OCI-LY1 (cell line): ENCODE measurements around the gene RAB7B.

Experiments used
- H2AFZ ChIP-seq: fragments of 200-600 bp; sonication (generic), shearing (Covaris generic); 2 replicates; pipeline ENCODE4 v1.6.0; 2014; ENCODE audit warnings: antibody characterized with exemption, mild to moderate bottlenecking, low read length
- H3F3A ChIP-seq: fragments of 200-600 bp; sonication (generic), shearing (Covaris generic); 2 replicates; pipeline ENCODE4 v1.6.0; 2014; ENCODE audit warnings: mild to moderate bottlenecking, antibody characterized with exemption, low read length, moderate library complexity; ENCODE audit not compliant: insufficient read depth
- H3K27ac ChIP-seq: fragments of 200-600 bp; sonication (generic); 2 replicates; pipeline ENCODE4 v1.5.1; 2014; ENCODE audit warnings: low read length, mixed run types, mild to moderate bottlenecking, low read depth; ENCODE audit not compliant: poor library complexity, severe bottlenecking
- H3K27me3 ChIP-seq: fragments of 200-600 bp; sonication (generic); 2 replicates; pipeline ENCODE4 v1.6.0; 2014; ENCODE audit warnings: antibody characterized with exemption, mild to moderate bottlenecking, low read length, moderate library complexity; ENCODE audit not compliant: insufficient read depth
- H3K36me3 ChIP-seq: fragments of 200-600 bp; sonication (generic); 2 replicates; pipeline ENCODE4 v1.6.1; 2014; ENCODE audit warnings: mild to moderate bottlenecking, antibody characterized with exemption, low read length, moderate library complexity, mixed read lengths; ENCODE audit not compliant: insufficient read depth
- H3K4me1 ChIP-seq: fragments of 200-600 bp; sonication (generic); 2 replicates; pipeline ENCODE4 v1.5.1; 2014; ENCODE audit warnings: mild to moderate bottlenecking, low read length, moderate library complexity; ENCODE audit not compliant: insufficient read depth, severe bottlenecking
- H3K4me2 ChIP-seq: fragments of 200-600 bp; sonication (generic), shearing (Covaris generic); 2 replicates; pipeline ENCODE4 v1.6.1; 2014; ENCODE audit warnings: low read length
- H3K4me3 ChIP-seq: fragments of 200-600 bp; sonication (generic); 2 replicates; pipeline ENCODE4 v1.5.1; 2014; ENCODE audit warnings: low read length, low read depth, mild to moderate bottlenecking, mixed read lengths; ENCODE audit not compliant: poor library complexity, severe bottlenecking
- H3K79me2 ChIP-seq: fragments of 200-600 bp; shearing (Covaris generic); 2 replicates; pipeline ENCODE4 v1.6.1; 2016; ENCODE audit warnings: mixed run types, low read length, mixed read lengths; ENCODE audit not compliant: insufficient read depth
- H3K9ac ChIP-seq: fragments of 200-600 bp; sonication (generic), shearing (Covaris generic); 2 replicates; pipeline ENCODE4 v1.6.1; 2014; ENCODE audit warnings: mild to moderate bottlenecking, low read length, mixed read lengths
- H3K9me2 ChIP-seq: fragments of 200-600 bp; sonication (generic), shearing (Covaris generic); 2 replicates; pipeline ENCODE4 v1.6.1; 2014; ENCODE audit warnings: low read depth, mild to moderate bottlenecking, low read length, mixed read lengths
- H3K9me3 ChIP-seq: fragments of 200-600 bp; shearing (Covaris generic); 2 replicates; pipeline ENCODE4 v1.6.1; 2014; ENCODE audit warnings: low read length, mixed read lengths
- H4K20me1 ChIP-seq: fragments of 200-600 bp; sonication (generic), shearing (Covaris generic); 2 replicates; pipeline ENCODE4 v1.6.0; 2016; ENCODE audit warnings: mild to moderate bottlenecking, low read length; ENCODE audit not compliant: insufficient read depth
- CTCF ChIP-seq: fragments of 200-600 bp; sonication (generic), shearing (Covaris generic); IDR thresholded peaks from 2 replicates; pipeline ENCODE4 v1.5.1; 2017; ENCODE audit warnings: mild to moderate bottlenecking, antibody characterized with exemption, low read length, moderate library complexity, mixed read lengths
- EZH2 ChIP-seq: fragments of 200-600 bp; sonication (generic), shearing (Covaris generic); IDR thresholded peaks from 2 replicates; pipeline ENCODE4 v1.8.0; 2017; ENCODE audit warnings: borderline replicate concordance, mixed run types, mild to moderate bottlenecking, antibody characterized with exemption, low read length, moderate library complexity, mixed read lengths

The RAB7B gene

GRCh38 chr1:206047271-206047670 lies 44.1 kb upstream of the RAB7B start:
- no peak for TF ChIP-seq EZH2
- no peak for TF ChIP-seq CTCF
- H3K36me3 ChIP-seq, result no peaks in the 10 kb centered on the region
- peak overlapping the region; percentile 29 for H3K27ac ChIP-seq
- 0 out of 2 replicates have a peak overlapping the region, but pooled peaks have one; percentile 1 for H3K4me2 ChIP-seq
- no peak overlapping the region for H3K4me3 ChIP-seq
- H3K9me2 ChIP-seq, result no peaks in the 10 kb centered on the region
- no peaks in the 10 kb centered on the region for H4K20me1 ChIP-seq
- no peaks in the 10 kb centered on the region for H3K79me2 ChIP-seq
- peaks cover 7% of the 10 kb centered on the region; the same call in 1 of the 2 replicates for H3F3A ChIP-seq
- H2AFZ ChIP-seq, result no peak overlapping the region
- H3K27me3 ChIP-seq, result no peaks in the 10 kb centered on the region
- H3K9ac ChIP-seq, result no peak overlapping the region
- H3K9me3 ChIP-seq, result no peaks in the 10 kb centered on the region
- H3K4me1 ChIP-seq, result peaks cover 70% of the 10 kb centered on the region

- Histone ChIP-seq H4K20me1 (no peaks in the 10 kb centered on the region), H3K79me2 (no peaks in the 10 kb centered on the region), H3K4me1 (peaks cover 59% of the 10 kb centered on the region), H3K27ac (peak overlapping the region; percentile 74), H3K4me2 (peak overlapping the region; percentile 44), H3K9me2 (no peaks in the 10 kb centered on the region), H2AFZ (no peak overlapping the region), H3K27me3 (no peaks in the 10 kb centered on the region), H3K36me3 (no peaks in the 10 kb centered on the region), H3K9me3 (no peaks in the 10 kb centered on the region), H3K4me3 (no peak overlapping the region), H3K9ac (no peak overlapping the region; the same call in 1 of the 2 replicates), H3F3A (no peaks in the 10 kb centered on the region)
- TF ChIP-seq EZH2, result no peak
- TF ChIP-seq CTCF, result no peak
These were observed 38.4 kb upstream of the RAB7B start for GRCh38 chr1:206041640-206042039.

GRCh38 chr1:206040328-206040727 lies 37.1 kb upstream of the RAB7B start:
- H3K9me2 ChIP-seq, result no peaks in the 10 kb centered on the region
- H4K20me1 ChIP-seq, result no peaks in the 10 kb centered on the region
- no peaks in the 10 kb centered on the region for H3K36me3 ChIP-seq
- H3K9me3 ChIP-seq, result no peaks in the 10 kb centered on the region
- peaks cover 68% of the 10 kb centered on the region for H3K4me1 ChIP-seq
- H3K9ac ChIP-seq, result no peak overlapping the region
- H3K27me3 ChIP-seq, result no peaks in the 10 kb centered on the region
- H3F3A ChIP-seq, result no peaks in the 10 kb centered on the region
- H3K79me2 ChIP-seq, result no peaks in the 10 kb centered on the region
- TF ChIP-seq EZH2 (no peak), CTCF (no peak)
- no peak overlapping the region for H3K4me2 ChIP-seq
- H2AFZ ChIP-seq, result no peak overlapping the region
- peak overlapping the region; percentile 52 for H3K27ac ChIP-seq
- no peak overlapping the region for H3K4me3 ChIP-seq
